Heart right ventricle (tissue), 16 donors: ENCODE results near the gene DSTYK. TPM values are rescaled to one million over a fixed set of nuclear protein-coding genes. Genes with fewer than 3 reads are reported as not detected.

ENCODE experiments used
- ATAC-seq, 8 donors: fragments of 200-7000 bp; cut with Tn5 transposase; one replicate each; pipeline ENCODE4 v1.9.1; 2020; ENCODE audit warnings: mild to moderate bottlenecking in 8 of 8, moderate library complexity in 8 of 8, moderate number of reproducible peaks in 1 of 8
- DNase-seq, 2 donors: peaks; one replicate each; pipeline ENCODE4 v3.0.0-alpha.2; 2020
- H3K27ac ChIP-seq, 10 donors: fragments of 200-600 bp; sonication (generic) in 2 of 10; one replicate each; pipeline versions ENCODE4 v1.5.0 to v1.8.0; 2020 to 2022; ENCODE audit warnings: mild to moderate bottlenecking in 3 of 10
- H3K27me3 ChIP-seq, 7 donors: fragments of 200-600 bp; one replicate each; pipeline ENCODE4 v1.8.0; 2021 to 2022; ENCODE audit warnings: mild to moderate bottlenecking in 2 of 7
- H3K36me3 ChIP-seq, 9 donors: fragments of 200-600 bp; sonication (generic) in 1 of 9; one replicate each; pipeline versions ENCODE4 v1.5.0 to v1.8.0; 2020 to 2022; ENCODE audit warnings: mild to moderate bottlenecking in 2 of 9
- H3K4me1 ChIP-seq, 9 donors: fragments of 200-600 bp; sonication (generic) in 1 of 9; one replicate each; pipeline versions ENCODE4 v1.5.0 to v1.8.0; 2020 to 2022; ENCODE audit warnings: mild to moderate bottlenecking in 4 of 9
- H3K4me3 ChIP-seq, 10 donors: fragments of 200-600 bp; sonication (generic) in 2 of 10; one replicate each; pipeline versions ENCODE4 v1.5.0 to v1.8.0; 2020 to 2022; ENCODE audit warnings: mild to moderate bottlenecking in 7 of 10, moderate library complexity in 2 of 10
- H3K9me3 ChIP-seq, 11 donors: fragments of 200-600 bp in 10 of 11; sonication (generic) in 2 of 11; one replicate each; pipeline versions ENCODE4 v1.5.0 to v1.8.0; 2013 to 2022; ENCODE audit warnings: mild to moderate bottlenecking in 2 of 11, control low read depth in 1 of 11, moderate library complexity in 1 of 11
- WGBS, 2 donors: extraction: QIAGEN DNeasy Blood & Tissue Kit; methylation state at CpG; one replicate each; pipeline ENCODE4 v1.1.7; 2013; ENCODE audit warnings: inconsistent platforms in 1 of 2; 5-methylcytosine and 5-hydroxymethylcytosine counted together
- intact Hi-C, 10 donors: fragments of 100-400 bp; cut with DNase I; formaldehyde crosslinking; loops; one replicate each; pipeline versions ENCODE4 v1.11.1 to v1.14.2; 2022
- polyA plus RNA-seq, 2 donors: library from polyadenylated mRNA; stranded (reverse); fragments of 200-250 nt; gene quantifications; one replicate each; pipeline ENCODE4 v1.2.3, GENCODE V29; 2013
- total RNA-seq, 10 donors: library from RNA; stranded (reverse); fragmentation: NEBNext Ultra II Directional in 3 of 10; extraction: Animal tissue kit (Norgen Biotek cat#: 25700) in 3 of 10; gene quantifications; one replicate each; pipeline versions ENCODE4 v1.2.1 to v1.2.4, GENCODE V29; 2021 to 2023
- TF ChIP-seq, protein P1 (sequence below), 9 donors: fragments of 200-600 bp; sonication (generic) in 2 of 9; IDR thresholded peaks; one replicate each; pipeline versions ENCODE4 v1.5.0 to v1.8.0; 2021 to 2022; ENCODE audit warnings: antibody characterized with exemption in 9 of 9, mild to moderate bottlenecking in 5 of 9, moderate library complexity in 1 of 9
- donor health status: Arrhythmogenic right ventricular cardiomyopathy.
- donor health status: ischemic (EF 13 %, LVEDD 7.1; RV severe dilation, severe dysfunction).
- donor health status: healthy with polysubstance abuse.
- donor health status: DM: no; HTN: yes; CAD: no.
- donor health status: DM: no; HTN: no; CAD: no.
- donor health status: ischemic (EF 25% LVEDD 6.9; RV normal size, moderate dysfunction).
- donor health status: ischemic (EF 25% LVEDD 5.7; RV mildly dilated, moderate dysfunction).
- donor health status: healthy.
- donor health status: DM: yes; HTN: yes; CAD: no.
- donor health status: Ischemic cardiomyopathy.
- donor health status: ischemic (EF 35%, LVEDD 5.7; RV mildly dilated, moderate dysfunction).
- donor health status: nonischemic (EF 11% LVEDD 7.7; RV severe dilation, severe dysfunction).
- donor health status: DM: yes; HTN: yes; CAD: no.
- donor health status: PGD.
- donor health status: ischemic (EF 29% LVEDD 5.4; RV normal size, mild dysfunction).
- donor health status: nonischemic (EF 23%, LVEDD 6.1; RV moderate dilation, normal function).

DSTYK gene
- total and polyA plus RNA-seq, 12 donors, result 2.6 to 9.5 (median 7.6) TPM

DNA sequence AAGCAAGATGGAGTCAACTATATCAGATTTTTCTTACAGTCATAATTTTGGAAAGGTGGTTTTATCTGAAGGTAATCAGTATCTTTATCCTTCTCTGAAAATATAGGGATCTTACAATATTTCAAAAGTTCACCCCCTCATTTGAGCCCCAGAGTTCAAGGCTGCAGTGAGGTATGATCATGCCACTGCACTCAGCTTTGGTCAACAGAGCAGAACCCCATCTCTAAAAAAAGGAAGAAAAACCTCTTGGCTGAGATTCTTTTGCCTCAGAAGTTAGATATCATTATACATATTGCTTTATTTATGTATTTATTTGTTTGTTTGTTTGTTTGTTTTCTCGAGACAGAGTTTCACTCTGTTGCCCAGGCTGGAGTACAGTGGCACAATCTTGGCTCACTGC is 78.2 kb downstream of the DSTYK start:
- peaks cover 0 to 4% (median 0%) of the 10 kb centered on the region in 9 donors for H3K4me1 ChIP-seq
- ATAC-seq, result no peak
- H3K27me3 ChIP-seq, result no peaks in the 10 kb centered on the region
- no peak for DNase-seq
- no peak overlapping the region for H3K4me3 ChIP-seq
- no peaks in the 10 kb centered on the region for H3K9me3 ChIP-seq
- H3K36me3 ChIP-seq, result no peaks in the 10 kb centered on the region
- intact Hi-C loops, result loop anchor here in 1 of 10 donors (10.0 kb wide), 1 partner anchor 202 kb away; no protein-coding TSS in a partner anchor
- TF ChIP-seq, protein P1, sequence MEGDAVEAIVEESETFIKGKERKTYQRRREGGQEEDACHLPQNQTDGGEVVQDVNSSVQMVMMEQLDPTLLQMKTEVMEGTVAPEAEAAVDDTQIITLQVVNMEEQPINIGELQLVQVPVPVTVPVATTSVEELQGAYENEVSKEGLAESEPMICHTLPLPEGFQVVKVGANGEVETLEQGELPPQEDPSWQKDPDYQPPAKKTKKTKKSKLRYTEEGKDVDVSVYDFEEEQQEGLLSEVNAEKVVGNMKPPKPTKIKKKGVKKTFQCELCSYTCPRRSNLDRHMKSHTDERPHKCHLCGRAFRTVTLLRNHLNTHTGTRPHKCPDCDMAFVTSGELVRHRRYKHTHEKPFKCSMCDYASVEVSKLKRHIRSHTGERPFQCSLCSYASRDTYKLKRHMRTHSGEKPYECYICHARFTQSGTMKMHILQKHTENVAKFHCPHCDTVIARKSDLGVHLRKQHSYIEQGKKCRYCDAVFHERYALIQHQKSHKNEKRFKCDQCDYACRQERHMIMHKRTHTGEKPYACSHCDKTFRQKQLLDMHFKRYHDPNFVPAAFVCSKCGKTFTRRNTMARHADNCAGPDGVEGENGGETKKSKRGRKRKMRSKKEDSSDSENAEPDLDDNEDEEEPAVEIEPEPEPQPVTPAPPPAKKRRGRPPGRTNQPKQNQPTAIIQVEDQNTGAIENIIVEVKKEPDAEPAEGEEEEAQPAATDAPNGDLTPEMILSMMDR (IDR thresholded peaks at IDR 0.05), result no peak
- no peak overlapping the region for H3K27ac ChIP-seq
- 61 to 66% methylated on average over 1 of the region's 1 CpG for WGBS, 2 donors

DNA sequence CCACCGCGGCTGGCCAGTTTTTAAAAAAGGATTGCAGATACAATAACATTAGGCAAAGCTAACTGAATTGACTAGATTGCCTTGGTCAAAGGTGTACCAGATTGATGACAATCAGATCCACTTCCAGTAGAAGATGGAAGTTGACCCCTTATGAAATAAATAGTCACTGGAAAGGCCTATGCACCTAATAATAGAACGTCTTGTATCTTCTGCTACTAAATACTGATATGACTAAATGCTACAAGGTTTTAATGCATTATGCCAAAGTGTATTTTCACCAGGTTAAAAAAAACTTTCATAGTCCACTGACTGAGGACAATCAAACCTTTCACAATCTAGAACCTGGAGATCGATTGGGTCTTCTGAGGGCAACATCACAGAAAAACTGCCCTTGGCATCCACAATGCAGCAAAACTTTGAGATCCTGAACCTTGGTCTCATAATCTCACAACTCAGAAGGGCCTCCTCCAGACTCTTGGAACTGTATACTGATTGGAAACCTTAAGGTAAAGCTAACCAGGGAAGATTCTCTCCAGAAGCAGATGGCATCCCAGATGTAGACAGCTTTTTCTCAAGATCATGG is 82.0 kb downstream of the DSTYK start:
- TF ChIP-seq, protein P1 (IDR thresholded peaks at IDR 0.05), result no peak
- ATAC-seq, result no peak
- no peak overlapping the region for H3K27ac ChIP-seq
- DNase-seq, result no peak
- no peaks in the 10 kb centered on the region for H3K36me3 ChIP-seq
- H3K4me3 ChIP-seq, result no peak overlapping the region
- no peaks in the 10 kb centered on the region for H3K27me3 ChIP-seq
- peaks cover 0 to 4% (median 0%) of the 10 kb centered on the region in 9 donors for H3K4me1 ChIP-seq
- no peaks in the 10 kb centered on the region for H3K9me3 ChIP-seq
- intact Hi-C loops, result loop anchor here in 2 of 10 donors (10.0 kb wide), 2 partner anchors 95 to 205 kb away; partner anchors contain the start of gene TMCC2 (in 1 of the 2)
- 73 to 74% methylated on average over 4 of the region's 4 CpGs for WGBS, 2 donors

DNA sequence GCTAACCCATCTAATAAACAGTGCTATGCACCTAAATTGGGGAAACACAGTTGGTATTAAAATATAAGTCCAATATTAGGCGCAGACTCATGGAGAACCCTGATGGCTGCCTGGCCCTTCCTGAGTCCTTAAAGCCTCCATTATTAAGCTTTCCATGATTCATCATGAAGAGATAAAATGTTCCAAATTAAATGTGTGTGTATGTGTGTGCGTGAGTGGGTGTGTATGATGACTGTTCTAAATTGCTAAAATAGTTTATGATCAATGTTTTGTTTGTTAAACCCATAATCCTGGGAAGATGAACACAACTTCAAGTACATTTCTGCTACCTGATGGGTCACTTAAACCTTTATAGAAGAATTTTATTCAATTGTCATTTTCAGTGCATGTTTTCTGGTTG is 83.5 kb downstream of the DSTYK start:
- Histone ChIP-seq H3K27me3 (no peaks in the 10 kb centered on the region), H3K9me3 (no peaks in the 10 kb centered on the region), H3K36me3 (no peaks in the 10 kb centered on the region), H3K4me1 (peaks cover 0 to 7% (median under 1%) of the 10 kb centered on the region in 9 donors), H3K27ac (no peak overlapping the region), H3K4me3 (no peak overlapping the region)
- ATAC-seq, result no peak
- no peak for DNase-seq
- TF ChIP-seq, protein P1 (IDR thresholded peaks at IDR 0.05), result no peak
- 92 to 96% methylated on average over 2 of the region's 2 CpGs for WGBS, 2 donors
- intact Hi-C loops, result loop anchor here in 1 of 10 donors (10.0 kb wide), 1 partner anchor 97 kb away; the partner anchor contains the start of gene TMCC2

DNA sequence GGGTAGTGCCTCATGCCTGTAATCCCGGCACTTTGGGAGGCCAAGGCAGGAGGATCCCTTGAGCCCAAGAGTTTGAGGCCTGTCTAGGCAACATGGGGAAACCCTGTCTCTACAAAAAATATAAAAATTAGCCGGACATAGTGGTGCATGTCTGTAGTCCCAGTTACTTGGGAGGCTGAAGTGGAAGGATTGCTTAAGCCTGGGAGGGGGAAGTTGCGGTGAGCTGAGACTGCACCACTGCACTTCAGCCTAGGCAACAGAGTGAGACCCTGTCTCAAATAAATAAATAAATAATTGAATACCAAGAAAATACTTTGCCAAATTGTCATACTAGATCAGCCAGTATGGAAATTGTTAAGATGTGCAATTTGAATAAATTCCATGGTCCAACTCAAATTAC is 83.9 kb downstream of the DSTYK start:
- DNase-seq, result no peak
- TF ChIP-seq, protein P1 (IDR thresholded peaks at IDR 0.05), result no peak
- peaks cover 0 to 11% (median 5%) of the 10 kb centered on the region in 9 donors for H3K4me1 ChIP-seq
- H3K36me3 ChIP-seq, result no peaks in the 10 kb centered on the region
- H3K27ac ChIP-seq, result no peak overlapping the region
- 86% methylated on average over 3 of the region's 3 CpGs for WGBS, 2 donors
- intact Hi-C loops, result loop anchor here in 1 of 10 donors (10.0 kb wide), 1 partner anchor 97 kb away; the partner anchor contains the start of gene TMCC2
- H3K4me3 ChIP-seq, result no peak overlapping the region
- H3K9me3 ChIP-seq, result no peaks in the 10 kb centered on the region
- no peak for ATAC-seq
- H3K27me3 ChIP-seq, result no peaks in the 10 kb centered on the region
